H1 (cell line): ENCODE measurements around the gene CAP1. TPM values are rescaled to one million over a fixed set of nuclear protein-coding genes. Genes with fewer than 3 reads are reported as not detected.

ENCODE experiments used
- CTCF ChIA-PET: fragments of 300-600 bp; sonication (Branson Sonifier 250); formaldehyde crosslinking; loops from one replicate; lab custom pipeline; 2021; ENCODE audit not compliant: partially characterized antibody; lab: Charles Lee
- POLR2A ChIA-PET: fragments of 300-600 bp; sonication (Branson Sonifier 250); formaldehyde crosslinking; loops from one replicate; lab custom pipeline; 2021; ENCODE audit warnings: inconsistent platforms; ENCODE audit not compliant: partially characterized antibody; lab: Charles Lee
- DNase-seq, 2 experiments: peaks; one replicate each; pipeline versions ENCODE4 v3.0.0 to v3.0.0-alpha.2; 2010 to 2022; ENCODE audit warnings: low spot score in 2 of 2, low read depth in 1 of 2, mixed read lengths in 1 of 2
- FAIRE-seq: peaks from 2 replicates; lab custom pipeline; 2011; peaks lifted over from hg19 to GRCh38; lab: Jason Lieb, UNC
- H2AFZ ChIP-seq: 2 replicates; pipeline ENCODE4 v1.8.1; 2012; ENCODE audit warnings: low read length, inconsistent platforms
- H2AK5ac ChIP-seq: 2 replicates; pipeline ENCODE4 v1.6.1; 2013; ENCODE audit warnings: low read depth, low read length
- H2BK120ac ChIP-seq: replicated peaks from 2 replicates; pipeline ENCODE3; 2013; ENCODE audit warnings: low read depth, low read length, inconsistent platforms
- H2BK12ac ChIP-seq: 2 replicates; pipeline ENCODE4 v1.6.1; 2013; ENCODE audit warnings: low read depth, low read length
- H2BK15ac ChIP-seq: 2 replicates; pipeline ENCODE4 v1.6.1; 2013; ENCODE audit warnings: low read length
- H2BK20ac ChIP-seq: 2 replicates; pipeline ENCODE4 v1.6.1; 2013; ENCODE audit warnings: low read length
- H2BK5ac ChIP-seq: 2 replicates; pipeline ENCODE4 v1.6.1; 2013; ENCODE audit warnings: low read depth, low read length
- H3K14ac ChIP-seq: 2 replicates; pipeline ENCODE4 v1.6.1; 2013; ENCODE audit warnings: inconsistent platforms; ENCODE audit not compliant: insufficient read length
- H3K18ac ChIP-seq: 2 replicates; pipeline ENCODE4 v1.6.1; 2013; ENCODE audit warnings: low read length; ENCODE audit errors: extremely low read depth
- H3K23ac ChIP-seq: 2 replicates; pipeline ENCODE4 v1.6.1; 2013; ENCODE audit warnings: inconsistent platforms; ENCODE audit not compliant: insufficient read length
- H3K23me2 ChIP-seq: 2 replicates; pipeline ENCODE4 v1.6.1; 2013; ENCODE audit warnings: low read depth, low read length
- H3K27ac ChIP-seq: 2 replicates; pipeline ENCODE4 v1.6.1; 2011; ENCODE audit warnings: low read depth, low read length, inconsistent platforms
- H3K27me3 ChIP-seq, 4 experiments: replicated peaks in 1 of 4; 1 replicate in 1 of 4; 2 replicates in 3 of 4; pipeline versions ENCODE4 v1.6.1 to v1.8.1; 2011 to 2013; ENCODE audit warnings: low read length in 3 of 4, mild to moderate bottlenecking in 3 of 4, inconsistent platforms in 2 of 4, mixed read lengths in 2 of 4, moderate library complexity in 1 of 4; ENCODE audit not compliant: control insufficient read depth in 3 of 4, insufficient read depth in 3 of 4; ENCODE audit errors: extremely low read depth in 1 of 4
- H3K36me3 ChIP-seq, 4 experiments: 2 replicates each; pipeline versions ENCODE4 v1.6.1 to v1.8.1; 2011 to 2013; ENCODE audit warnings: mild to moderate bottlenecking in 4 of 4, low read length in 3 of 4, moderate library complexity in 2 of 4, control low read depth in 1 of 4, inconsistent platforms in 1 of 4; ENCODE audit not compliant: insufficient read depth in 4 of 4, control insufficient read depth in 2 of 4
- H3K4ac ChIP-seq: replicated peaks from 2 replicates; pipeline ENCODE3; 2013; ENCODE audit warnings: low read length, low read depth, mixed read lengths, inconsistent platforms; ENCODE audit not compliant: insufficient read length
- H3K4me1 ChIP-seq, 4 experiments: replicated peaks in 1 of 4; 1 replicate in 1 of 4; 2 replicates in 3 of 4; pipeline versions ENCODE4 v1.6.1 to v1.8.1; 2011 to 2013; ENCODE audit warnings: low read length in 3 of 4, inconsistent platforms in 2 of 4, mixed read lengths in 1 of 4; ENCODE audit not compliant: insufficient read depth in 4 of 4, control insufficient read depth in 3 of 4
- H3K4me2 ChIP-seq, 2 experiments: 2 replicates each; pipeline versions ENCODE4 v1.6.1 to v1.8.1; 2011 to 2013; ENCODE audit warnings: low read depth in 2 of 2, low read length in 2 of 2, control low read depth in 1 of 2, inconsistent platforms in 1 of 2, mild to moderate bottlenecking in 1 of 2; ENCODE audit not compliant: insufficient read depth in 1 of 2
- H3K4me3 ChIP-seq, 4 experiments: fragments of 200-600, 300-600 bp in 1 of 4; sonication (generic), shearing (Covaris generic), sonication (Bioruptor Twin) in 1 of 4; 2 replicates each; pipeline versions ENCODE4 v1.5.1 to v1.8.1; 2011 to 2016; ENCODE audit warnings: low read length in 4 of 4, low read depth in 3 of 4, control low read depth in 2 of 4, inconsistent platforms in 2 of 4, mild to moderate bottlenecking in 2 of 4, mixed read lengths in 1 of 4, moderate library complexity in 1 of 4; ENCODE audit not compliant: insufficient read depth in 2 of 4; ENCODE audit errors: extremely low read depth in 1 of 4
- H3K56ac ChIP-seq: replicated peaks from 2 replicates; pipeline ENCODE3; 2013; ENCODE audit warnings: low read depth, mild to moderate bottlenecking, mixed read lengths, low read length, inconsistent platforms; ENCODE audit not compliant: insufficient read length
- H3K79me1 ChIP-seq: 2 replicates; pipeline ENCODE4 v1.6.1; 2013; ENCODE audit warnings: low read depth, low read length, control low read depth
- H3K79me2 ChIP-seq, 2 experiments: 2 replicates each; pipeline versions ENCODE4 v1.6.1 to v1.8.1; 2012 to 2013; ENCODE audit warnings: low read length in 2 of 2, mild to moderate bottlenecking in 2 of 2, inconsistent platforms in 1 of 2; ENCODE audit not compliant: insufficient read depth in 2 of 2, control insufficient read depth in 1 of 2
- H3K9ac ChIP-seq, 4 experiments: replicated peaks in 1 of 4; 1 replicate in 1 of 4; 2 replicates in 3 of 4; pipeline versions ENCODE4 v1.6.1 to v1.8.1; 2011 to 2013; ENCODE audit warnings: low read depth in 3 of 4, low read length in 3 of 4, control low read depth in 2 of 4, mild to moderate bottlenecking in 2 of 4, moderate library complexity in 2 of 4, inconsistent platforms in 1 of 4; ENCODE audit errors: extremely low read depth in 1 of 4
- H3K9me3 ChIP-seq, 2 experiments: 2 replicates each; pipeline versions ENCODE4 v1.6.1 to v1.8.1; 2012 to 2013; ENCODE audit warnings: mild to moderate bottlenecking in 2 of 2, moderate library complexity in 2 of 2, control low read depth in 1 of 2, inconsistent platforms in 1 of 2, low read depth in 1 of 2, low read length in 1 of 2, mixed read lengths in 1 of 2; ENCODE audit not compliant: insufficient read depth in 2 of 2
- H4K20me1 ChIP-seq, 2 experiments: replicated peaks in 1 of 2; 2 replicates each; pipeline versions ENCODE3 to v1.8.1; 2011 to 2013; ENCODE audit warnings: inconsistent platforms in 2 of 2, low read length in 2 of 2, mild to moderate bottlenecking in 1 of 2; ENCODE audit not compliant: insufficient read depth in 2 of 2, control insufficient read depth in 1 of 2
- H4K5ac ChIP-seq: 2 replicates; pipeline ENCODE4 v1.6.1; 2013; ENCODE audit warnings: low read length, low read depth, mixed read lengths, inconsistent platforms; ENCODE audit not compliant: insufficient read length
- H4K8ac ChIP-seq: 2 replicates; pipeline ENCODE4 v1.8.0; 2013; ENCODE audit warnings: mild to moderate bottlenecking, moderate library complexity, low read length, inconsistent platforms; ENCODE audit not compliant: insufficient read depth; ENCODE audit errors: extremely low read depth
- H4K91ac ChIP-seq: replicated peaks from 2 replicates; pipeline ENCODE3; 2013; ENCODE audit warnings: low read length, mixed read lengths, inconsistent platforms; ENCODE audit not compliant: insufficient read length
- CHD2 ChIP-seq: IDR thresholded peaks from 2 replicates; pipeline ENCODE4 v1.6.1; 2012; ENCODE audit warnings: low read length, improper control_type of control experiment
- RFX5 ChIP-seq: IDR thresholded peaks from 2 replicates; pipeline ENCODE4 v1.6.1; 2011; ENCODE audit warnings: low read depth, low read length, improper control_type of control experiment, borderline replicate concordance
- RXRA ChIP-seq: IDR thresholded peaks from 2 replicates; pipeline ENCODE4 v1.6.1; 2011; ENCODE audit warnings: low read depth, mild to moderate bottlenecking, low read length, moderate library complexity; ENCODE audit not compliant: insufficient read depth
- SAP30 ChIP-seq: fragments of 300-600 bp; sonication (generic); IDR thresholded peaks from 2 replicates; pipeline ENCODE4 v1.7.1; 2012; ENCODE audit warnings: low read length, moderate library complexity, mild to moderate bottlenecking, inconsistent platforms; ENCODE audit not compliant: insufficient read depth, insufficient replicate concordance
- WGBS, 2 experiments: shearing (Covaris generic) in 1 of 2; methylation state at CpG; one replicate each; pipeline versions ENCODE4 v1.1.6 to v1.1.7; 2013 to 2015; ENCODE audit warnings: low lambda C conversion rate in 2 of 2, mixed read lengths in 2 of 2, inconsistent platforms in 1 of 2, low coverage in 1 of 2, missing lambda C conversion rate in 1 of 2; ENCODE audit not compliant: insufficient replicate concordance in 2 of 2, insufficient coverage in 1 of 2, insufficient read length in 1 of 2; ENCODE audit errors: extremely low coverage in 1 of 2, missing lambda C conversion rate in 1 of 2; 5-methylcytosine and 5-hydroxymethylcytosine counted together
- polyA plus RNA-seq, 7 experiments: library from polyadenylated mRNA; depleted of rRNA in 3 of 7; stranded (reverse) in 5 of 7; unstranded in 2 of 7; fragments of >200 nt in 5 of 7; fragments of 200-250 nt in 2 of 7; gene quantifications; 1 replicate in 5 of 7; 2 replicates in 1 of 7; 4 replicates in 1 of 7; pipeline versions ENCODE4 v1.2.1 to v1.2.3, GENCODE V29; 2011 to 2013; ENCODE audit warnings: missing spikeins in 2 of 7, mixed read lengths in 2 of 7
- total RNA-seq: library from RNA; stranded (reverse); fragmentation: NEBNext Ultra II Directional; extraction: Animal tissue kit (Norgen Biotek cat#: 25700); gene quantifications from 2 replicates; pipeline ENCODE4 v1.2.1, GENCODE V29; 2021

The CAP1 gene
- total and polyA plus RNA-seq, 2 of the 8 experiments (the other 6 are each of a cell fraction or from before 2014, with no cell fraction given) = 140 to 295 TPM

- no peaks in the 10 kb centered on the region for H3K36me3 ChIP-seq
- no peak for FAIRE-seq
- DNase-seq = no peak
- no peak overlapping the region for H3K4ac ChIP-seq
- no peak overlapping the region for H4K5ac ChIP-seq
- H3K9me3 ChIP-seq = no peaks in the 10 kb centered on the region
- H3K79me1 ChIP-seq = no peaks in the 10 kb centered on the region
- H3K4me3 ChIP-seq = no peak overlapping the region
- H4K20me1 ChIP-seq = no peaks in the 10 kb centered on the region
- no peak overlapping the region for H3K23ac ChIP-seq
- no peak overlapping the region for H3K56ac ChIP-seq
- no peak overlapping the region for H2BK120ac ChIP-seq
- no peak overlapping the region for H2BK20ac ChIP-seq
- no peak overlapping the region for H4K91ac ChIP-seq
- no peak overlapping the region for H4K8ac ChIP-seq
- no peak overlapping the region for H2BK12ac ChIP-seq
- H3K14ac ChIP-seq = no peak overlapping the region
- no peaks in the 10 kb centered on the region for H3K23me2 ChIP-seq
- no peak overlapping the region for H2BK15ac ChIP-seq
- H3K79me2 ChIP-seq = no peaks in the 10 kb centered on the region
- 100% methylated on average over 3 of the region's 3 CpGs; no CpG with 5 or more reads in 1 of the 2 experiments for WGBS, 2 experiments
- no peak overlapping the region for H3K4me2 ChIP-seq
- H3K4me1 ChIP-seq = no peaks in the 10 kb centered on the region
- no peak overlapping the region for H2AK5ac ChIP-seq
- no peak overlapping the region for H2BK5ac ChIP-seq
- H3K18ac ChIP-seq = no peak overlapping the region
- peaks cover 0 to 1% (median 0%) of the 10 kb centered on the region in 4 experiments; a peak in 1 of 7 replicates for H3K27me3 ChIP-seq
- no peak overlapping the region for H3K9ac ChIP-seq
- no peak overlapping the region for H2AFZ ChIP-seq
- ChIA-PET CTCF (interaction anchor here (0.7 to 1.6 kb wide), 2 partner anchors 24 to 41 kb away, joined by 3 to 4 read pairs; no protein-coding TSS in a partner anchor), POLR2A (no interaction called here)
- H3K27ac ChIP-seq = no peak overlapping the region
- TF ChIP-seq SAP30 (no peak), RXRA (no peak), RFX5 (no peak), CHD2 (no peak)
Observed at GRCh38 chr1:40102896-40103295, 62.4 kb downstream of the CAP1 start.
